A549 treated with RU486 at 1 μM for 4 hours (cell line): Measurements from ENCODE around the gene PCDH10. TPM values are rescaled to one million over a fixed set of nuclear protein-coding genes. Genes with fewer than 3 reads are reported as not detected.

ENCODE experiments used
- total RNA-seq: library from RNA; stranded (reverse); fragments of 200-300 nt; extraction: Qiagen RNA extraction; gene quantifications from 5 replicates; pipeline ENCODE4 v1.2.3, GENCODE V29; 2022; ENCODE audit warnings: low read depth

The PCDH10 gene, protein sequence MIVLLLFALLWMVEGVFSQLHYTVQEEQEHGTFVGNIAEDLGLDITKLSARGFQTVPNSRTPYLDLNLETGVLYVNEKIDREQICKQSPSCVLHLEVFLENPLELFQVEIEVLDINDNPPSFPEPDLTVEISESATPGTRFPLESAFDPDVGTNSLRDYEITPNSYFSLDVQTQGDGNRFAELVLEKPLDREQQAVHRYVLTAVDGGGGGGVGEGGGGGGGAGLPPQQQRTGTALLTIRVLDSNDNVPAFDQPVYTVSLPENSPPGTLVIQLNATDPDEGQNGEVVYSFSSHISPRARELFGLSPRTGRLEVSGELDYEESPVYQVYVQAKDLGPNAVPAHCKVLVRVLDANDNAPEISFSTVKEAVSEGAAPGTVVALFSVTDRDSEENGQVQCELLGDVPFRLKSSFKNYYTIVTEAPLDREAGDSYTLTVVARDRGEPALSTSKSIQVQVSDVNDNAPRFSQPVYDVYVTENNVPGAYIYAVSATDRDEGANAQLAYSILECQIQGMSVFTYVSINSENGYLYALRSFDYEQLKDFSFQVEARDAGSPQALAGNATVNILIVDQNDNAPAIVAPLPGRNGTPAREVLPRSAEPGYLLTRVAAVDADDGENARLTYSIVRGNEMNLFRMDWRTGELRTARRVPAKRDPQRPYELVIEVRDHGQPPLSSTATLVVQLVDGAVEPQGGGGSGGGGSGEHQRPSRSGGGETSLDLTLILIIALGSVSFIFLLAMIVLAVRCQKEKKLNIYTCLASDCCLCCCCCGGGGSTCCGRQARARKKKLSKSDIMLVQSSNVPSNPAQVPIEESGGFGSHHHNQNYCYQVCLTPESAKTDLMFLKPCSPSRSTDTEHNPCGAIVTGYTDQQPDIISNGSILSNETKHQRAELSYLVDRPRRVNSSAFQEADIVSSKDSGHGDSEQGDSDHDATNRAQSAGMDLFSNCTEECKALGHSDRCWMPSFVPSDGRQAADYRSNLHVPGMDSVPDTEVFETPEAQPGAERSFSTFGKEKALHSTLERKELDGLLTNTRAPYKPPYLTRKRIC
- total RNA-seq, result 0.09 to 0.23 TPM (median 0.14 TPM) in 5 replicates

GRCh38 chr4:133148690-133149363, at the start of gene PCDH10:
Gene PCDH10 (plus strand): TSS chr4:133149294. CDS start chr4:133150141, 847 bp downstream.

